Suprapubic skin (tissue), 4 donors: ENCODE measurements around the gene PXMP4. TPM values are rescaled to one million over a fixed set of nuclear protein-coding genes. Genes with fewer than 3 reads are reported as not detected.
A peak's percentile ranks its signal among the peaks of the same experiment; 100 is the strongest.

Source experiments
- DNase-seq, 2 donors: peaks; one replicate each; pipeline ENCODE4 v3.0.0-alpha.2; 2019; ENCODE audit warnings: low spot score in 2 of 2
- H3K27ac ChIP-seq: fragments of 200-600 bp; sonication (generic); one replicate; pipeline ENCODE4 v1.5.1; 2019
- H3K27me3 ChIP-seq: fragments of 200-600 bp; sonication (generic); one replicate; pipeline ENCODE4 v1.5.1; 2019
- H3K36me3 ChIP-seq: fragments of 200-600 bp; sonication (generic); one replicate; pipeline ENCODE4 v1.5.1; 2019
- H3K4me1 ChIP-seq: fragments of 200-600 bp; sonication (generic); one replicate; pipeline ENCODE4 v1.5.1; 2019
- H3K4me3 ChIP-seq: fragments of 200-600 bp; sonication (generic); one replicate; pipeline ENCODE4 v1.5.1; 2019; ENCODE audit warnings: mild to moderate bottlenecking
- H3K9me3 ChIP-seq: fragments of 200-600 bp; sonication (generic); one replicate; pipeline ENCODE4 v1.5.1; 2019
- CTCF ChIP-seq, 2 donors: fragments of 200-600 bp in 1 of 2; fragments of 450-650 bp in 1 of 2; sonication (generic) in 1 of 2; IDR thresholded peaks; one replicate each; pipeline ENCODE4 v1.5.1; 2016 to 2019; ENCODE audit warnings: antibody characterized with exemption in 2 of 2, mild to moderate bottlenecking in 1 of 2, moderate library complexity in 1 of 2
- EP300 ChIP-seq: sonication (generic); formaldehyde crosslinking; IDR thresholded peaks from one replicate; pipeline ENCODE4 v1.6.1; 2017; ENCODE audit warnings: antibody characterized with exemption
- POLR2A ChIP-seq, 2 donors: fragments of 450-650 bp; IDR thresholded peaks; one replicate each; pipeline ENCODE4 v1.6.1; 2017; ENCODE audit warnings: antibody characterized with exemption in 2 of 2, mild to moderate bottlenecking in 2 of 2, moderate library complexity in 2 of 2
- POLR2AphosphoS5 ChIP-seq, 3 donors: sonication (generic); formaldehyde crosslinking; IDR thresholded peaks; one replicate each; pipeline ENCODE4 v1.6.1; 2017; ENCODE audit warnings: antibody characterized with exemption in 3 of 3
- WGBS: methylation state at CpG from one replicate; pipeline ENCODE4 v1.1.5; 2018; 5-methylcytosine and 5-hydroxymethylcytosine counted together
- total RNA-seq, 4 donors: library from RNA; depleted of rRNA; stranded (reverse); fragments of >200 nt; gene quantifications; one replicate each; pipeline ENCODE4 v1.1.0, GENCODE V29; 2016

PXMP4 gene
- total RNA-seq, 4 donors from 2014 or later: 8.7 to 32.4 (median 24.3) TPM

- WGBS: over 99% methylated on average over 3 of the region's 3 CpGs
- H3K27me3 ChIP-seq: no peaks in the 10 kb centered on the region
These were observed 16.9 kb upstream of the PXMP4 start for GRCh38 chr20:33736962-33737361.

DNA sequence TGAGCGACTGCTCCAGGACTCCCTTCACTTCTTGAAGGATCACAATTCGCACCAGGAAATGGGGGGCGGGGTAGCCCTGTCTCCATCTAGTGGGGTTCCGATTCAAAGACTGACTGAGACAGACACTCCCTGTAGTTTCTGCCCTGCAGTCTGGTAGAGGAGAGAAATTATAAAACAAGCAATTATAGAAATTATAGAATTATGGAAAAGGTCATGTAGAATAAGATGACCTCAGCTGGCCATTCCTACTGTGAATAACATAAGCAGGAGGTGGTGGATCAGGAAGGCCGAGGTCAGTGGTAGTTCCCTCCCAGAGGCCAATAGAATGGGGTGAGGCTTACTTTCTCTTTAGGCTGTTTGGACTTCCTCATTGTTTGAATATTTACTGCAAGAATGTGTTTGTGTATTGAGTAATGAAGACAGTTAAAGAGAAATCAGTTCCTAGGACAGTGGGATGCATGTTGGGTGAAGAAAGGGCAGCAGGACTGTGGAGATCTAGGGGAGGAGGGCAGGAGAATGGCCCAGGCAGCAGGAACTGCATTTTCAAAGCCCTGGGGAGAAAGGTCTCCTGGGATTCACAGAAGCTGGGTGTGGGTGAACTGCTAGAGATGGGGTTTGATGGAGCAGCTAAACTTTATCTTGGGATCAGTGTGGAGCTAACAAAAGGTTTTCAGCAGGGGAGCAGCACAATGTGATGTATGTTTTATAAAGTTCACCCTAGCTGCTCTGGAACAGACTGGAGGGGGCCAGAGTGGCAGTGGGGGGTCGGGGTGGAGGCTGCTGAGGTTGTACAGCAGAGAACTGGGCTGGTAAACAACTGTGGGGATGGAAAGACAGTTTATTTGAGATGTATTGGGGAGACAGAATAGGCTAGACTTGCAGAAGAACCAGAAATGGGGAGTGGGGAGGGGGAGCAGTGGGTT lies 13.8 kb upstream of the PXMP4 start:
- no peak for DNase-seq
- Histone ChIP-seq H3K27me3 (no peaks in the 10 kb centered on the region), H3K27ac (peak overlapping the region; percentile 74), H3K4me3 (no peak overlapping the region), H3K4me1 (peaks cover 30% of the 10 kb centered on the region), H3K9me3 (peaks cover 17% of the 10 kb centered on the region), H3K36me3 (no peaks in the 10 kb centered on the region)
- WGBS: 57% methylated on average over 6 of the region's 6 CpGs
- TF ChIP-seq POLR2AphosphoS5 (IDR thresholded peaks at IDR 0.05): no peak
- no peak for TF ChIP-seq EP300
- TF ChIP-seq CTCF (IDR thresholded peaks at IDR 0.05): no peak
- TF ChIP-seq POLR2A (IDR thresholded peaks at IDR 0.05): no peak

More at GRCh38 chr20:33736962-33737361, 16.9 kb upstream of the PXMP4 start:
- Histone ChIP-seq H3K4me3 (no peak overlapping the region), H3K36me3 (no peaks in the 10 kb centered on the region), H3K27ac (no peak overlapping the region), H3K4me1 (peaks cover 24% of the 10 kb centered on the region), H3K9me3 (peaks cover 17% of the 10 kb centered on the region)
- no peak for TF ChIP-seq POLR2AphosphoS5 (IDR thresholded peaks at IDR 0.05)
- no peak for TF ChIP-seq CTCF (IDR thresholded peaks at IDR 0.05)
- DNase-seq: no peak

- WGBS: under 1% methylated on average over 22 of the region's 68 CpGs
- TF ChIP-seq POLR2AphosphoS5 (IDR thresholded peaks at IDR 0.05) (peak in 1 of 3 donors; percentile 11), CTCF (IDR thresholded peaks at IDR 0.05) (no peak)
- peak overlapping the region; percentile 63 for H3K4me3 ChIP-seq
- no peaks in the 10 kb centered on the region for H3K36me3 ChIP-seq
- peaks cover 30% of the 10 kb centered on the region for H3K4me1 ChIP-seq
- H3K27ac ChIP-seq: peak overlapping the region; percentile 90
- H3K9me3 ChIP-seq: peaks cover 10% of the 10 kb centered on the region
- peak; percentile 89 to 90 for DNase-seq
- H3K27me3 ChIP-seq: no peaks in the 10 kb centered on the region
These were observed 12.3 kb upstream of the PXMP4 start for GRCh38 chr20:33732166-33732970.

DNA sequence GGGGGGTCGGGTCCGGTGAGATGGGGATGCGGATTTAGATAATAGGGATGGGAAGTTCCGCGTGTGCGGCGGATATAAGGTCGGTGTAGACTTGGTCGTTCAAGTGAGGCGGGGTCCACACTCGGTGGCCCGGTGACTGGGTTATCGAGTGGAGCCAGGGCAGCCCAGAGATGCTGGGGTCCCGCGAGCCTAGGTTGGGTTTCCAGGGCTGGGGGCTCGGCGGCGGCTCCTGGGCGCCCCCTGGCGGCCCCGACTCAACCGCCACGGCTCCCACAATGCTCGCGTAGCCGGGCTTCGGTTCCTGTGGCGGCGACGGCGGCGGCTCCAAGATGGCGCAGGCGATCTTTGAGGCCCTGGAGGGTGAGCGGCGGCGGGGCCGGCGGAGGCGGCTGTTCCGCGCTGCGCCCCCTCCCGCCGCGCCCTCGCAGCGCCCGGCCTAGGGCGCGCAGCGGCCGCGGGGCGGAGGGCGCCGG lies 11.6 kb upstream of the PXMP4 start, which contains the start of gene ZNF341:
Gene ZNF341, plus strand, starts transcription at position 304 of the 473 bp plus-strand sequence. Its CDS starts 26 bp downstream, at position 330.
- TF ChIP-seq POLR2AphosphoS5 (IDR thresholded peaks at IDR 0.05) (peak in 1 of 3 donors; percentile 12), CTCF (IDR thresholded peaks at IDR 0.05) (peak; percentile 87 to 94), POLR2A (IDR thresholded peaks at IDR 0.05) (peak in 1 of 2 donors; percentile 55), EP300 (no peak)
- H3K36me3 ChIP-seq: no peaks in the 10 kb centered on the region
- no peaks in the 10 kb centered on the region for H3K27me3 ChIP-seq
- peak within 1 kb of the TSS; percentile 90 for H3K27ac ChIP-seq
- 13% methylated on average over 19 of the region's 57 CpGs for WGBS
- peak; percentile 89 to 93 for DNase-seq
- peak within 1 kb of the TSS; percentile 63 for H3K4me3 ChIP-seq
- H3K4me1 ChIP-seq: peaks cover 30% of the 10 kb centered on the region
- peaks cover 3% of the 10 kb centered on the region for H3K9me3 ChIP-seq
